MM.1S (cell line): ENCODE results near the gene RAB31.

Source experiments
- DNase-seq: peaks from one replicate; pipeline ENCODE4 v3.0.0-alpha.2; 2015
- H2AFZ ChIP-seq: fragments of 300-600 bp; sonication (generic); 2 replicates; pipeline ENCODE4 v1.6.0; 2016; ENCODE audit warnings: antibody characterized with exemption, low read length
- H3F3A ChIP-seq: fragments of 300-600 bp; sonication (generic); 2 replicates; pipeline ENCODE4 v1.6.1; 2016; ENCODE audit warnings: mild to moderate bottlenecking, antibody characterized with exemption, low read length, moderate library complexity, mixed read lengths; ENCODE audit not compliant: insufficient read depth
- H3K27ac ChIP-seq: fragments of 300-600 bp; sonication (generic); 2 replicates; pipeline ENCODE4 v1.5.1; 2016; ENCODE audit warnings: mild to moderate bottlenecking, low read length
- H3K27me3 ChIP-seq: fragments of 300-600 bp; sonication (generic); replicated peaks from 2 replicates; pipeline ENCODE4 v1.6.0; 2016; ENCODE audit warnings: low read length; ENCODE audit not compliant: insufficient read depth
- H3K36me3 ChIP-seq: fragments of 300-600 bp; sonication (generic); replicated peaks from 2 replicates; pipeline ENCODE4 v1.6.1; 2016; ENCODE audit warnings: mild to moderate bottlenecking, low read length, mixed read lengths; ENCODE audit not compliant: insufficient read depth
- H3K4me1 ChIP-seq: fragments of 300-600 bp; sonication (generic); 2 replicates; pipeline ENCODE4 v1.6.1; 2016; ENCODE audit warnings: low read length, mixed read lengths
- H3K4me2 ChIP-seq: fragments of 300-600 bp; sonication (generic); 2 replicates; pipeline ENCODE4 v1.6.0; 2016; ENCODE audit warnings: low read depth, low read length
- H3K4me3 ChIP-seq: fragments of 300-600 bp; sonication (generic); 2 replicates; pipeline ENCODE4 v1.5.1; 2016; ENCODE audit warnings: low read length, mixed read lengths
- H3K79me2 ChIP-seq: fragments of 300-600 bp; sonication (generic); 2 replicates; pipeline ENCODE4 v1.6.1; 2016; ENCODE audit warnings: mixed run types, low read length, mixed read lengths
- H3K9ac ChIP-seq: fragments of 300-600 bp; sonication (generic); 2 replicates; pipeline ENCODE4 v1.6.1; 2016; ENCODE audit warnings: low read length, mixed read lengths
- H3K9me2 ChIP-seq: fragments of 300-600 bp; sonication (generic); replicated peaks from 2 replicates; pipeline ENCODE4 v1.6.1; 2016; ENCODE audit warnings: mild to moderate bottlenecking, low read length, mixed read lengths; ENCODE audit not compliant: insufficient read depth
- H3K9me3 ChIP-seq: fragments of 300-600 bp; sonication (generic); replicated peaks from 2 replicates; pipeline ENCODE4 v1.6.1; 2016; ENCODE audit warnings: mild to moderate bottlenecking, low read length, mixed read lengths; ENCODE audit not compliant: insufficient read depth
- H4K20me1 ChIP-seq: fragments of 300-600 bp; sonication (generic); 2 replicates; pipeline ENCODE4 v1.6.1; 2016; ENCODE audit warnings: mild to moderate bottlenecking, low read length, moderate library complexity, mixed read lengths; ENCODE audit not compliant: insufficient read depth
- CTCF ChIP-seq: fragments of 300-600 bp; sonication (generic); IDR thresholded peaks from 2 replicates; pipeline ENCODE4 v1.5.1; 2016; ENCODE audit warnings: antibody characterized with exemption, low read length, mixed read lengths
- EZH2 ChIP-seq: fragments of 300-600 bp; sonication (generic); optimal IDR thresholded peaks from 2 replicates; pipeline ENCODE3; 2017; ENCODE audit warnings: low read depth, mild to moderate bottlenecking, antibody characterized with exemption, low read length, mixed read lengths
- EZH2phosphoT487 ChIP-seq: fragments of 300-600 bp; sonication (generic); IDR thresholded peaks from 2 replicates; pipeline ENCODE4 v1.6.1; 2018; ENCODE audit warnings: antibody characterized with exemption, low read length

RAB31 gene

GRCh38 chr18:9825571-9826073 is 117.5 kb downstream of the RAB31 start:
- Histone ChIP-seq H3K9me3 (no peaks in the 10 kb centered on the region), H3K4me3 (no peak overlapping the region), H3K9me2 (no peaks in the 10 kb centered on the region), H3F3A (no peaks in the 10 kb centered on the region), H3K4me1 (no peaks in the 10 kb centered on the region), H3K27me3 (no peaks in the 10 kb centered on the region), H3K36me3 (no peaks in the 10 kb centered on the region), H3K9ac (no peak overlapping the region), H3K79me2 (no peaks in the 10 kb centered on the region), H3K27ac (no peak overlapping the region), H3K4me2 (no peak overlapping the region), H2AFZ (no peak overlapping the region), H4K20me1 (no peaks in the 10 kb centered on the region)
- no peak for DNase-seq
- TF ChIP-seq EZH2phosphoT487, result no peak
- no peak for TF ChIP-seq EZH2
- no peak for TF ChIP-seq CTCF

GRCh38 chr18:9826685-9827084 is 118.6 kb downstream of the RAB31 start:
- H3K79me2 ChIP-seq, result no peaks in the 10 kb centered on the region
- no peaks in the 10 kb centered on the region for H4K20me1 ChIP-seq
- no peak overlapping the region for H3K27ac ChIP-seq

GRCh38 chr18:9827211-9827792 is 119.2 kb downstream of the RAB31 start:
- Histone ChIP-seq H3K27me3 (no peaks in the 10 kb centered on the region), H3K36me3 (no peaks in the 10 kb centered on the region), H3K27ac (no peak overlapping the region), H3F3A (no peaks in the 10 kb centered on the region), H3K9me2 (no peaks in the 10 kb centered on the region), H3K4me2 (no peak overlapping the region), H2AFZ (no peak overlapping the region), H3K4me3 (no peak overlapping the region), H4K20me1 (no peaks in the 10 kb centered on the region), H3K9ac (no peak overlapping the region), H3K9me3 (no peaks in the 10 kb centered on the region), H3K79me2 (no peaks in the 10 kb centered on the region), H3K4me1 (no peaks in the 10 kb centered on the region)
- no peak for TF ChIP-seq EZH2
- no peak for TF ChIP-seq CTCF
- TF ChIP-seq EZH2phosphoT487, result no peak
- DNase-seq, result no peak

More at GRCh38 chr18:9826685-9827084, 118.6 kb downstream of the RAB31 start:
- no peak for TF ChIP-seq EZH2phosphoT487
- TF ChIP-seq CTCF, result no peak
- TF ChIP-seq EZH2, result no peak
- Histone ChIP-seq H3K9ac (no peak overlapping the region), H2AFZ (no peak overlapping the region), H3K9me2 (no peaks in the 10 kb centered on the region), H3F3A (no peaks in the 10 kb centered on the region), H3K36me3 (no peaks in the 10 kb centered on the region), H3K4me3 (no peak overlapping the region), H3K9me3 (no peaks in the 10 kb centered on the region), H3K4me2 (no peak overlapping the region), H3K27me3 (no peaks in the 10 kb centered on the region), H3K4me1 (no peaks in the 10 kb centered on the region)
- DNase-seq, result no peak
